IPS-18c (cell line): Measurements from ENCODE around the gene LYZL6.

Experiments
- H3K4me3 ChIP-seq: 2 replicates; pipeline ENCODE4 v1.7.0; 2013; ENCODE audit warnings: low read depth, mild to moderate bottlenecking, low read length, moderate library complexity; ENCODE audit not compliant: insufficient read depth
- H3K9me3 ChIP-seq: one replicate; pipeline ENCODE4 v1.6.1; 2013; ENCODE audit warnings: mild to moderate bottlenecking, low read length, moderate library complexity; ENCODE audit not compliant: control insufficient read depth, insufficient read depth

The LYZL6 gene, protein sequence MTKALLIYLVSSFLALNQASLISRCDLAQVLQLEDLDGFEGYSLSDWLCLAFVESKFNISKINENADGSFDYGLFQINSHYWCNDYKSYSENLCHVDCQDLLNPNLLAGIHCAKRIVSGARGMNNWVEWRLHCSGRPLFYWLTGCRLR

DNA sequence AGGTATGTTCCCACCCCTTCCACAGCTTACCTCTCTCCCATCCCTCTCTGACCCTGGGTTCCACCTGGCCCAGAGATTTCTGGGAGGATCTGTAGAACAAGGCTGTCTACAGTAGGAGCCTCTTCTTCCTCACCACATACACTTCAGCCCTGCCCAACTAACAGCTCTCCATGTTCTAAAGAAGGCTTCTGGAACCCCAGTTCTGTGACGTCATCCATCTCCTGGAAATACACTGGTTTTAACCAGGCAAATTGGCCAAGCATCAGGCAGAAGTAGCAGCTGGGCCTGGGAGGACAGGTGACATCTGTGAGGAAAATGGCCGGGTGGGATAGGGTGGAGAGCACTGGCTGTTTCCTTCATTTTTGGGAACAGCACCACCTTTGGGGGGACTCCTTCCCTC, at the start of gene LYZL6:
LYZL6 (minus strand) TSS at position 177 of the 400 bp plus-strand sequence. CDS start 4,357 bp downstream, outside the sequence.
- peaks cover 2% of the 10 kb centered on the region for H3K9me3 ChIP-seq
- H3K4me3 ChIP-seq = no peak within 1 kb of the TSS

DNA sequence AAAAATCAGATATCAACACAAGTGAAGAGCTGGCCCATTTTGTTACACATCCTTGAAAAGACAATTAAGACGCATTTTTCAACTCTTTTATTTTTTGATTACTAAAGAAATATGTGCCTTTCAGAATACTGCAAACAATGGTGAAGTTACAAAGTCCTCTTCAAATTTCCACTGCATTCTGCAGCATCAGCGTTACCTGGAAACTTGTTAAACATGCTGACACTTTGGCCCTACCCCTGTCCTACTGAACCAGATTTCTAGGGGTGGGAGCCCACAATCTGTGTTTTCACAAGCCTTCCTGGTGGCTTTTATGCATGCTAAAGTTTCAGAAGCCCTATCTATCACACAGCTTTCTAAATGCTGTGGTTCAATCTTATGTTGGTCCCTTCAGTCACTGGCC, 47.6 kb upstream of the LYZL6 start:
- no peaks in the 10 kb centered on the region for H3K9me3 ChIP-seq

DNA sequence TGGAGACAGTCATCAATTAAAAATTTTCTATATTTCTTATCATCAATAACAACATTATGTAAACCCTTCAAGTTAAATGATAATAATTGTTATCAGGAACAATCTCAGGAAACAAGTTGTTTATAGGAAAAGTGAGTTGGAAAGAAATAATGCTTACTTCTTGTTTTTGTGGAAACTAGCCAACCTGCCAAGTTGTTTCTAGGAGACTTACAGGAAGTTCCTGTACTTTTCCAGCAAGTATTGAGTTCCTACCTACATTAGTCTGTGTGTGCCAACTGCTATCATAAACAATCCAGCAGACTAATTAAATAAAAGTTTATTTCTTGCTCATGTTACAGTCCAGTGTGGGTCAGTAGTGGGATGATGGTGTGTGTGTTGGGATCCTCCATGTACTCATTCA, 44.7 kb upstream of the LYZL6 start:
- Histone ChIP-seq H3K9me3 (no peaks in the 10 kb centered on the region), H3K4me3 (no peak overlapping the region)

More for the DNA sequence above, 47.6 kb upstream of the LYZL6 start:
- no peak overlapping the region for H3K4me3 ChIP-seq

DNA sequence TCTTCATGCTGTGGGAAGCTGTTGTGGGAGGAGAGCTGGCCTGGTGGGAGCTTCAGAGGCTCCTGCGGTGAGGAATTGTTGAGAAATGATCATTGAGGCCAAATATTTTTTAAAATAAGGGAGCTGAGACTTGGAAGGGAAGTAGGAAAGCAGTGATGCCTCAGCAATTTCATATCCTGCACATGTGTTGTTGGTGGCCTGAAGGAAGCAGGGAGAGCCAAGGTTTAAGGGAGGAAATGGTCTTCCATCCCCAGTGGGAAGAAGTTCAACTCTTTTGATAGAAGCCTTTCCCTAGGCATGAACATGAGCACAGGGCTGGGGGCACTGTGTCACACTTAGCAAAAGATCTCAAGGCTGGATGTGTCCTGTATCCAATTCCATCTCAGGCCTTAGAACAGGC, 43.1 kb upstream of the LYZL6 start, which contains the start of gene CCL14:
CCL14 (minus strand) TSS at position 87 of the 400 bp plus-strand sequence; CDS start at position 7, 80 bp downstream.
- no peaks in the 10 kb centered on the region for H3K9me3 ChIP-seq

DNA sequence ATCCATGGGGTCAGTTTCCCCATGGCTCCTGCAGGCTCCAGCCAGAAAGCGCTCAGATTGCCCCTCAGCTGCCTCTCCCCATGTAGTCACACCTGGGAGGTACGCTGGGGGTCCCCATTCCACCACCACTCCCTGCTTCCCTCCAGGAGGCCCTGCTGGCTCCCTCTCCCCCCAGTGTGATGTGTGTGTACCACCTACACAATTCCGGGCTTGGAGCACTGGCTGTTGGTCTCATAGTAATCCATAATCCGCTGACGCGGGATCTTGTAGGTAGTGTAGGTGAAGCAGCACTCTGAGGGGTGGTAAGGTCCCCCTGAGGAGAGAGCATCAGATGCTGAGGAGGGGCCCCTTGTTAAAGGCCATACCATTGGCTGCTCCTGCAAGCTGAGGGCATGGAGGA, 40.6 kb upstream of the LYZL6 start:
- no peak overlapping the region for H3K4me3 ChIP-seq
- H3K9me3 ChIP-seq = no peaks in the 10 kb centered on the region

More for the DNA sequence above, 43.1 kb upstream of the LYZL6 start, which contains the start of gene CCL14:
- no peak within 1 kb of the TSS for H3K4me3 ChIP-seq

DNA sequence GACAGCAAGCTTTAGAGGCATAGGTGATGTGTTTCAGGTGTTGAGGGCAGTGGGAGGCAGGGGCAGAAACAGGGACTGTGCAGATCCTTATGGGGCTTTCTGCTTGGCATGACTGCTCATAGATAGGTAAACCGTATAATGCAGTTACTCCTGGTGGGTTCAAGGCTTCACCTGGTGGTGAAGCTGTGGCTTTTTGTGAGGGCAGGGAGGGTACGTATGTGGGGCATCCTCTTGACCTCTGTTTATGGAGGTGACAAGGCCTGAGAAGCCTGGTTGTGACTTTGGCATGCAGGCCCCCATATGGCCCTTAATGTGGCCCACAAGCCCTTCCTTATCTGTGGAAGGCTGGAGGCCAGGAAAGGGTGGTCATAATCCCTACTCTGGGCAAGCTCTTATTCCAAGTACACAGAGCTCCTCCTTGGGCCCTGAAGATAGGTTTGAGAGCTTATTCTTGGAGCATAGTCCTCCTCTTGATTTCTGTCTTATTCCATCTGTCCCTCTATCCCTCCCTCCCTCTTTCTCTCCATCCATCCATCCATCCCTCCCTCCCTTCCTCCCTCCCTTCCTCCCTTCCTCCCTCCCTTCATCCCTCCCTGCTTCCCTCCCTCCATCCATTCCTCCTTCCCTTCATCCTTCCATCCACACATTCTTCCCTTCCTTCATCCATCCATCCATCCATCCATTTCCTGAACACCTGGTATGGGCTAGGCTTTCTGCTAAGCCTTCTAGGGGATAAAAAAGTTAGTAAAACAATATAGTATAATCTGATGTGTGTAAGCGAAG, 39.1 kb upstream of the LYZL6 start:
- Histone ChIP-seq H3K9me3 (no peaks in the 10 kb centered on the region), H3K4me3 (no peak overlapping the region)

DNA sequence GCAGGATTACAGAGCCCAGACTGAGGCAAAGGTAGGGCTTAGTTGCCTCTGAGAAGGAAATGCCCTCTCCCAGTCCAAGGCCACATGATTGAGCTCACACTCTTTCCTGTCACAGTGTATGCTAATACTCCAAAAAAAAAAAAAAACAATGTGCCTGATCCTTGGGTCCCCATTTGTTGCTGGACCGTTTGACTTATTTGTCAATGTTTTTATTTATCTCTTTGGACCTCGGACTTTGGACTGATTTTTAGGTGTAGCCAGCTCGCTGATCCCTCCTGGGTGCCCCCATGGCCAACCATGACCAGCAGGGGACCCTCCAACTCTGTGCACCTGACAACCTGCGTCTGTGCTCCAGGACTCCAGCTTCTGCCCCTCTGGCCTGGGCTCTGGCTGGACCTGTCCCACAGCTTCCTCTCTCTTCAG, 38.4 kb upstream of the LYZL6 start:
- H3K4me3 ChIP-seq = no peak overlapping the region
- no peaks in the 10 kb centered on the region for H3K9me3 ChIP-seq

DNA sequence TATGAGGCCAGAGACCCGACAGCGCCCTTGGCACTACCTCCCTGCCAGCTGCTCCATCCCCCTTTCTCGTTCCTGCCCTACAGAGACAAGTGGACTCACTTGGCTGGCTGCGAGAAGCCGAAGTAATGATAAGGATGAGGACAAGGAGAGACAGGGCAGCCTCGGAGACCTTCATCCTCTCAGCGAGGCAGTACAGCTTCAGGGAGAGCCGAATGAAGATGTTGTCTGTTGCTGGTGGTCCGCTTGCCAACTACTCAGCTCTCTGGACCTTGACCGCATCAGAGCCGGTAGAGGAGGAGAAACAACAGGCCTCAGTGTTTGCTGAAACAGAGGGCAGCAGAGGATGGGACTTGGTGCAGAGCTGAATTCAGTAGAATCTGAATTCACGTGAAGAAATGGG, 37.7 kb upstream of the LYZL6 start, which contains the start of gene CCL16:
CCL16 (minus strand) TSS at position 252 of the 400 bp plus-strand sequence; CDS start at position 175, 77 bp downstream.
- no peaks in the 10 kb centered on the region for H3K9me3 ChIP-seq
- no peak within 1 kb of the TSS for H3K4me3 ChIP-seq

DNA sequence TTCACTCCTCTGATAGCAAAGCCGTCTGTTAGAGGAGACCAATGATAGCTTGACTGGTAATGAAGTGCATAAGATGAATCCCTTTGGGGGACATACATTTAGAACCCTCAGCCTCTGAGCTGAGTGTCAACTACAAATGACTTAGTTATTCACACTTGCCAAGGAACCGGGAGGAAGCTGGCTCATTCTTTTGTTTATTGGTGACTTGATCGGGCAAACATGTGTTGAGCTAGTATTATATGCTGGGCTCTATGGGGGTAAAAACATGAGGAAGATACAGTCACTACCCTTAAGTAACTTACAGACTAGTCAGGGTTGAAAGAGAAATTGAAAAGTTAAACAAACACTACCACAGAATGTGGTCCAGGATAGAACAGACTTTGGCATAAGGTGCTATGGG, 34.8 kb upstream of the LYZL6 start:
- no peaks in the 10 kb centered on the region for H3K9me3 ChIP-seq

DNA sequence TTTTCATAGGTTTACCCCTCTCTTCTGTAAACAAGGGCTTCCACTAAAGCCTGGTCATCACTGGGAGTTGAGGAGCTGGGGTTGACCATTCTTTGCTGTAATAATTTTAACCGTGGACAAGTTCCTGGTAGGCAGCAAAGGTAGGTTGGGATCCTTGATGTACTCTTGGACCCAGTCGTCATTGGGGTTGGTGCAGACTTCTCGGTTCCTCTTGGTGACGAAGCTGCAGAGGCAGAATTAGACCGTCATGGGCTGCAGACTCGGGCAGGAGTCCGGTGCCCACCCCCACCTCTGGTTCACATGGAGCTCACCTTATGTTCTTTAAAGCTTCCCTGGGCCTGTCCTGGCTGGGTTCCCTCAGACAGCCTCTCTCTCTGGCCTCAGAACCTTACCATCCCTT, 34.0 kb upstream of the LYZL6 start:
- H3K4me3 ChIP-seq = no peak overlapping the region
- no peaks in the 10 kb centered on the region for H3K9me3 ChIP-seq

More for the DNA sequence above, 34.8 kb upstream of the LYZL6 start:
- no peak overlapping the region for H3K4me3 ChIP-seq

DNA sequence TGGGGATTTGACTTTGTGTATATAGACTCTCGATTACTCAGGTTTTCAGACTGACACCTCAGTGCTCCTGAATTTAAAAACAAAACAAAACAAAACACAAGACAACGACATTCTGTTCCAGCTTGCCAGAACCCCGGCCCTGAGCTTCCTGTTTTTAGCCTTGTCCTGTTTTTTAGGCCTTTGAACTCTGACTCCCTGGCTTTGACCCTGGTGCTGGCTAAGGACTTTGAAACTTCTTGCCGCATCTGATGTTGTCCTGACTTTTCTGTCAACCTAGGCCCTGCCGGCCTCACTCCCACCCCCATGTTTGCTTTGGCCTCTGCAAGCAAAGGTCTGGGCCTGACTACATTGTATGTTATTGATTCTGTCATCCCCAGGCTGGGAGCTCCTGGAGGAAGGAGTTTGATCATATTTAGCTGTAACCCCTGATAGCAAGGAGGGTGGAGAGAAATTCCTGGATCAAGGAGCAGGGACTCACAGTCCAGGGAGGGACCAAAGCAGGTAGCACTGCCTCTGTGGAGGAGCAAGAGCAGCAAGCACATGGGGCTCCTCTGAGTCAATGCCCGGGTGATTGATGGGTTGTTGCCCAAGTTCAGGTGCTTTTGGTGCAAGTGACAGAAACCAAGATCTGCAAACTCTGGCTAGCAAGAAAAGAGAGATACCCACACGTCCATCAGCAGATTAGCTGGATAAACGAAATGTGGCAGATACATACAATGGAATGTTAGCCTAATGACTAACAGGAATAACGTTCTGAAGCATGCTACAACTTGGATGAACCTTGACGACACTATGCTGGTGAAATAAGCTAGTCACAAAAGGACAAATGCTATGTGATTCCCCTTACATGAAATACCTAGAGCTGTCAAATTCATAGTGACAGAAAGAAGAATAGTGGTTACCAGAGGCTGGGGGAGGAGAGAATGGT, 30.1 kb upstream of the LYZL6 start:
- Histone ChIP-seq H3K9me3 (no peaks in the 10 kb centered on the region), H3K4me3 (no peak overlapping the region)

DNA sequence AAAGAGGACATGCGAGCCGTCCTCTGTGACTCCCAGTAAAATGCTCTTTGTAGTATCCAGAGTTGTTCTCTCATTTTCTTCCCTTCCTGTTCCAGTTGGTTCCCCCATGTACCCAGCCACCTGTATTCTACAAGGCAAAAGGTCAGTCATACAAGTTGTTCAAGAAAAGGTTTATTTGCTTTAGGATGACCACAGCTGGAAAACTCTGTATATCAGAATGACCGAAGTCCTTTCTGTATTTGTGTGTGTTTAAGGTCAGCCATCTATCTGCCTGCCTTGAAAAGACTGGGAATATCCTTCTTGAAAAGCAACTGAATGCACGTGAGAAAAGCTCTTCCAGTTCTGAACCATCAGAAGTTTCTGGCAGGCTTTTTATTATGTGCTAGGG, 29.4 kb upstream of the LYZL6 start:
- H3K4me3 ChIP-seq = no peak overlapping the region
- no peaks in the 10 kb centered on the region for H3K9me3 ChIP-seq

DNA sequence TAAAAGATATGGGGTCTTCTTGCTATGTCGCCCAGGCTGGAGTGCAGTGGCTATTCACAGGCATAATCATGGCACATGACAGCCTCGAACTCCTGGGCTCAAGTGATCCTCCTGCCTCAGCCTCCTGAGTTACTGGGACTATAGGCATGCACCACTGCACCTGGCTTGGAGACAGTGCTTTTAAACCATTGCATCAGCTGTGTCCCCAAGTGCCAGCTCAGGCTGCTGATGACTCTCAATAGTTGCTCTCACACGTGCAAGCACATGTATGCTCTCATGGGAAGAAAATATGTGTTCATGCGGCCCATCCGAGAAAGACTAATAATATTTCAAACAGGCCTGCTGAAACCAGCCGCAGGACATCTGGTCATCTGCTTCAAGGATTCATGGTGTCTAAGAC, 29.0 kb upstream of the LYZL6 start:
- Histone ChIP-seq H3K9me3 (no peaks in the 10 kb centered on the region), H3K4me3 (no peak overlapping the region)

DNA sequence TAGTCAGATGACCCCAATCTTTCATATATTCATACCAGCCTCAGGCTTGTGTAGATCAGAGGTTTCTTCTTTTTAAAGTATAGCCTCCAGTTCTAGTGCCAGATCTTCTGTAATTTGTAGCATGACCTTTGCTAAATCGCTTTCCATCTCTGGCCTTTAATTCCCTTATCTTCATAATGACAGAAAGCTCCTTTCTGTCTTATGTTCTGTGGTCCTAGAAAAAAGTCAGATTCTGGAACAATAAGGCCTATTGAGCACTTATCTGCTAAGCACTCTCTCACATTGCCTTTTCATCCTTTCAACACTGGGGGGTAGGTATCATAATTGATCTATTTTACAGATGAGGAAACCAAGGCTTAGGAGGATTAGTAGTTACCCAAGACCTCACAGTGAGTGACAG, 28.6 kb upstream of the LYZL6 start:
- no peak overlapping the region for H3K4me3 ChIP-seq

DNA sequence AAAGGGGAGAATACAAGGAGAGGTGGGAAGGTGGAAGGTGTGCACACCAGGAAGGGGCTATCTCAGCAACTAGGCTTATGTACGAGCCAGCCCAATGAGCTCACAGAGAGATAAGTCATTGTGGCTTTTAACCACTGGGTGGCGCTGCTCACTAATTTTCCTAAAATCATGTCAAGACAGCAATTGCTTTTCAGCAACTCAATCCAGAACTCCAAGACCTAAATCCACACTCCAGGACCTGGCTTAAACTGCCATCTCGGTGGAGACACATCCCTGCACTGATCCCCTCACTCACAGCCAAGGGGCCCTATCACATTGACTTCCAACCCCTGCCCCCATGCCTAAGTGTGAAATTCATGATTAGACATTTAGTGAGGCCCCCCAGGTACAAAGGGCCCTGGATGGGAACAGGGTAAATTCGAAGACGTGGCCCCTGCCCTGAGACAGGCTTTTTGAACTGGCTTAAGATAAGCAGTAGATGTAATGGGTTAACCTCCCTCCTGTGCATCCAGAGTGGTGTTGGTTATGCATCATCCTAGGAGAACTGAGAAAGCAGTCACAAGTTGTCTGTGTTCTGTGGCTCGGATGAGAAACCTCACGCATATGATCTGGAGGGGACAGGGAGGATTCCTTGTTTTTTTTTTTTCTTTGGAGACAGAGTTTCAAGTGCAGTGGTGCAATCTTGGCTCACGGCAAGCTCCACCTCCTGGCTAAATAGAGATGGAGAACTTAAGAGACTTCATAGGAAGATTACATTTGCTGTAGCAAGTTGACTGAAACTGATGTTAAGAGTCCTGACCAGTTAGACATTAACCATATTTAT, 26.3 kb upstream of the LYZL6 start:
- Histone ChIP-seq H3K9me3 (no peaks in the 10 kb centered on the region), H3K4me3 (no peak overlapping the region)

More for the DNA sequence above, 28.6 kb upstream of the LYZL6 start:
- no peaks in the 10 kb centered on the region for H3K9me3 ChIP-seq

DNA sequence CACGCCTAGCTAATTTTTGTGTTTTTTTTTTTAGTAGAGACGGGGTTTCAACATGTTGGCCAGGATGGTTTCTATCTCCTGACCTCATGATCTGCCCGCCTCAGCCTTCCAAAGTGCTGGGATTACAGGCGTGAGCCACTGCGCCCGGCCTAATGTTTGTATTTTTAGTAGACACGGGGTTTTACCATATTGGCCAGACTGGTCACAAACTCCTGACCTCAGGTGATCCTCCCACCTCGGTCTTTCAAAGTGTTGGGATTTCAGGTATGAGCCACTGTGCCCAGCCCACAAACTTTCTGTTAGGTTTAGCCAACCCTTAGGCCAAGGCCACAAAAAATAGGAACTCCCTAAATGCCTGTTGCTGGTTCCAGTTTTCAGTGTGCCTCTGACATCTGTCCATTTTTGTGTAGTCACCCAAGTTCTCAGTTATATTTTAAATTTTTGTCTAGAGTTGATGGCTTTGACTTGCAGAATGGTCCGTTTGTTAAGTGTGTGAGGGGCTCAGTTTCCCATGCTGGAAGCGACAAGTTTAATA, 25.1 kb upstream of the LYZL6 start:
- H3K9me3 ChIP-seq = no peaks in the 10 kb centered on the region
- H3K4me3 ChIP-seq = no peak overlapping the region
